Neural progenitor cell (in vitro differentiated cells): ENCODE measurements around the gene HIPK2. TPM values are rescaled to one million over a fixed set of nuclear protein-coding genes. Genes with fewer than 3 reads are reported as not detected.

Source experiments
- DNase-seq: peaks from one replicate; pipeline ENCODE4 v3.0.0-alpha.2; 2016; ENCODE audit warnings: low spot score
- H2AFZ ChIP-seq: fragments of 200-600 bp; sonication (generic); replicated peaks from 2 replicates; pipeline ENCODE4 v1.6.1; 2016; ENCODE audit warnings: antibody characterized with exemption
- H3F3A ChIP-seq: fragments of 200-600 bp; sonication (generic); 2 replicates; pipeline ENCODE4 v1.6.1; 2016; ENCODE audit warnings: antibody characterized with exemption, low read depth
- H3K27ac ChIP-seq: fragments of 200-600 bp; sonication (generic); 2 replicates; pipeline ENCODE4 v1.5.1; 2016; ENCODE audit warnings: mild to moderate bottlenecking
- H3K27me3 ChIP-seq: fragments of 200-600 bp; sonication (generic); 2 replicates; pipeline ENCODE4 v1.6.1; 2016; ENCODE audit warnings: mild to moderate bottlenecking, moderate library complexity
- H3K36me3 ChIP-seq: fragments of 200-600 bp; sonication (generic); 2 replicates; pipeline ENCODE4 v1.5.1; 2016
- H3K4me1 ChIP-seq: fragments of 200-600 bp; sonication (generic); 2 replicates; pipeline ENCODE4 v1.6.1; 2016; ENCODE audit warnings: mixed run types
- H3K4me2 ChIP-seq: fragments of 200-600 bp; sonication (generic); 2 replicates; pipeline ENCODE4 v1.6.1; 2016
- H3K4me3 ChIP-seq: fragments of 200-600 bp; sonication (generic); 2 replicates; pipeline ENCODE4 v1.5.1; 2016
- H3K79me2 ChIP-seq: fragments of 200-600 bp; sonication (generic); 2 replicates; pipeline ENCODE4 v1.6.1; 2016; ENCODE audit warnings: low read depth
- H3K9ac ChIP-seq: fragments of 200-600 bp; sonication (generic); 2 replicates; pipeline ENCODE4 v1.6.1; 2016
- H3K9me3 ChIP-seq: fragments of 200-600 bp; sonication (generic); 2 replicates; pipeline ENCODE4 v1.5.1; 2016; ENCODE audit warnings: low read depth
- H4K20me1 ChIP-seq: fragments of 200-600 bp; sonication (generic); 2 replicates; pipeline ENCODE4 v1.6.1; 2016; ENCODE audit warnings: low read depth
- H3K27ac Mint-ChIP-seq: 3 replicates; pipeline ENCODE4 v1.8.0; 2021; ENCODE audit warnings: mixed read lengths
- H3K27me3 Mint-ChIP-seq: 2 replicates; pipeline ENCODE4 v1.8.0; 2022; ENCODE audit warnings: low read depth, mild to moderate bottlenecking, inconsistent platforms, moderate library complexity, mixed read lengths; ENCODE audit not compliant: insufficient read depth
- H3K36me3 Mint-ChIP-seq: 3 replicates; pipeline ENCODE4 v1.8.0; 2021; ENCODE audit warnings: mixed read lengths
- H3K4me1 Mint-ChIP-seq: 3 replicates; pipeline ENCODE4 v1.8.0; 2021; ENCODE audit warnings: mixed read lengths
- H3K4me3 Mint-ChIP-seq: 3 replicates; pipeline ENCODE4 v1.8.0; 2021; ENCODE audit warnings: mild to moderate bottlenecking, moderate library complexity, mixed read lengths
- H3K9me3 Mint-ChIP-seq: 3 replicates; pipeline ENCODE4 v1.8.0; 2020; ENCODE audit warnings: mixed read lengths
- EZH2 ChIP-seq: fragments of 200-600 bp; sonication (generic); IDR thresholded peaks from 2 replicates; pipeline ENCODE4 v1.6.1; 2017; ENCODE audit warnings: antibody characterized with exemption, mild to moderate bottlenecking, moderate library complexity
- EZH2phosphoT487 ChIP-seq: fragments of 200-600 bp; sonication (generic); IDR thresholded peaks from 2 replicates; pipeline ENCODE4 v1.6.1; 2017; ENCODE audit warnings: antibody characterized with exemption
- total RNA-seq: library from RNA; depleted of rRNA; stranded (reverse); fragments of >200 nt; gene quantifications from 2 replicates; pipeline ENCODE4 v1.2.3, GENCODE V29; 2015; ENCODE audit warnings: low replicate concordance
- TF ChIP-seq, protein P1 (sequence below): fragments of 200-600 bp; sonication (generic); IDR thresholded peaks from 2 replicates; pipeline ENCODE4 v1.5.1; 2017; ENCODE audit warnings: antibody characterized with exemption, mild to moderate bottlenecking

Gene HIPK2
- total RNA-seq, 1 donor from 2014 or later: 12.8 TPM

GRCh38 chr7:139661043-139661440 lies 116.8 kb downstream of the HIPK2 start:
- no peak overlapping the region for H3K4me2 ChIP-seq
- DNase-seq: no peak
- TF ChIP-seq, protein P1, sequence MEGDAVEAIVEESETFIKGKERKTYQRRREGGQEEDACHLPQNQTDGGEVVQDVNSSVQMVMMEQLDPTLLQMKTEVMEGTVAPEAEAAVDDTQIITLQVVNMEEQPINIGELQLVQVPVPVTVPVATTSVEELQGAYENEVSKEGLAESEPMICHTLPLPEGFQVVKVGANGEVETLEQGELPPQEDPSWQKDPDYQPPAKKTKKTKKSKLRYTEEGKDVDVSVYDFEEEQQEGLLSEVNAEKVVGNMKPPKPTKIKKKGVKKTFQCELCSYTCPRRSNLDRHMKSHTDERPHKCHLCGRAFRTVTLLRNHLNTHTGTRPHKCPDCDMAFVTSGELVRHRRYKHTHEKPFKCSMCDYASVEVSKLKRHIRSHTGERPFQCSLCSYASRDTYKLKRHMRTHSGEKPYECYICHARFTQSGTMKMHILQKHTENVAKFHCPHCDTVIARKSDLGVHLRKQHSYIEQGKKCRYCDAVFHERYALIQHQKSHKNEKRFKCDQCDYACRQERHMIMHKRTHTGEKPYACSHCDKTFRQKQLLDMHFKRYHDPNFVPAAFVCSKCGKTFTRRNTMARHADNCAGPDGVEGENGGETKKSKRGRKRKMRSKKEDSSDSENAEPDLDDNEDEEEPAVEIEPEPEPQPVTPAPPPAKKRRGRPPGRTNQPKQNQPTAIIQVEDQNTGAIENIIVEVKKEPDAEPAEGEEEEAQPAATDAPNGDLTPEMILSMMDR: no peak
- TF ChIP-seq EZH2phosphoT487: no peak
- no peak for TF ChIP-seq EZH2
- Mint-ChIP-seq H3K9me3 (no peaks in the 10 kb centered on the region), H3K36me3 (peaks cover 2% of the 10 kb centered on the region), H3K27ac (no peak overlapping the region), H3K4me3 (no peak overlapping the region), H3K4me1 (peaks cover 67% of the 10 kb centered on the region), H3K27me3 (peaks cover 2% of the 10 kb centered on the region)
- H3K27me3 ChIP-seq: no peaks in the 10 kb centered on the region
- no peak overlapping the region for H3K4me3 ChIP-seq
- no peak overlapping the region for H2AFZ ChIP-seq
- H3K4me1 ChIP-seq: peaks cover 24% of the 10 kb centered on the region
- H3K79me2 ChIP-seq: no peaks in the 10 kb centered on the region
- H3K27ac ChIP-seq: no peak overlapping the region
- no peaks in the 10 kb centered on the region for H3K36me3 ChIP-seq
- H3K9ac ChIP-seq: no peak overlapping the region
- peaks cover 15% of the 10 kb centered on the region for H3F3A ChIP-seq
- H4K20me1 ChIP-seq: peaks cover 47% of the 10 kb centered on the region
- H3K9me3 ChIP-seq: no peaks in the 10 kb centered on the region

- Mint-ChIP-seq H3K4me3 (no peak overlapping the region), H3K27ac (no peak overlapping the region), H3K27me3 (peaks cover 2% of the 10 kb centered on the region), H3K4me1 (peaks cover 68% of the 10 kb centered on the region), H3K36me3 (peaks cover 2% of the 10 kb centered on the region), H3K9me3 (no peaks in the 10 kb centered on the region)
- Histone ChIP-seq H2AFZ (no peak overlapping the region), H3K4me3 (no peak overlapping the region), H3F3A (peaks cover 15% of the 10 kb centered on the region), H3K36me3 (no peaks in the 10 kb centered on the region), H3K9ac (no peak overlapping the region), H3K4me1 (peaks cover 24% of the 10 kb centered on the region), H4K20me1 (peaks cover 47% of the 10 kb centered on the region), H3K79me2 (no peaks in the 10 kb centered on the region), H3K4me2 (no peak overlapping the region), H3K27ac (no peak overlapping the region), H3K9me3 (no peaks in the 10 kb centered on the region), H3K27me3 (no peaks in the 10 kb centered on the region)
- TF ChIP-seq EZH2 (no peak), EZH2phosphoT487 (no peak)
- TF ChIP-seq, protein P1: no peak
- DNase-seq: peak; percentile 33
Observed at GRCh38 chr7:139660317-139661042, 117.3 kb downstream of the HIPK2 start.

DNA sequence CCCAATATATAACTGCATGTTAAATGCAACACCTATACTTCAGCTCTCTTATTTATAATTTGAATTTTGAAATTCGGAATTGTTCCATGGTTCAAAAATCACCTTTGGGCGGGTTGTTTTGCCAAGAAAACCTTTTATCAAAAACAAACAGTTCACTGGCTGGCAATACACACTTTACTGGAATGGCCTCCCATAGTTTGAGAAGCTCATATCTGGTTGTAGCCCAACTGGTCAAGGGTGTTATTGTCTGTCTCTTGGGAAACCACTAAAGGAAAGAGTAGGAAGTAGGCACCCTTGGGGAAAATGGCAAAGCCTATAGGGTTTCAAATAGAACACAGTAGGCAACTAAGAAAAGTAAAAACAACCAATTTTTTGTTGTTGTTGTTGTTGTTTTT lies 117.9 kb downstream of the HIPK2 start:
- H3K79me2 ChIP-seq: no peaks in the 10 kb centered on the region
- no peak overlapping the region for H3K27ac ChIP-seq
- H2AFZ ChIP-seq: no peak overlapping the region
- no peaks in the 10 kb centered on the region for H3K36me3 ChIP-seq
- no peak overlapping the region for H3K4me2 ChIP-seq
- H3K9me3 ChIP-seq: no peaks in the 10 kb centered on the region
- peaks cover 15% of the 10 kb centered on the region for H3F3A ChIP-seq
- Mint-ChIP-seq H3K27me3 (peaks cover 2% of the 10 kb centered on the region), H3K4me3 (no peak overlapping the region), H3K4me1 (peaks cover 71% of the 10 kb centered on the region), H3K36me3 (peaks cover 2% of the 10 kb centered on the region), H3K9me3 (no peaks in the 10 kb centered on the region), H3K27ac (no peak overlapping the region)
- no peaks in the 10 kb centered on the region for H3K27me3 ChIP-seq
- no peak overlapping the region for H3K4me3 ChIP-seq
- H3K4me1 ChIP-seq: peaks cover 27% of the 10 kb centered on the region
- DNase-seq: no peak
- no peak overlapping the region for H3K9ac ChIP-seq
- H4K20me1 ChIP-seq: peaks cover 48% of the 10 kb centered on the region
- TF ChIP-seq EZH2phosphoT487 (no peak), EZH2 (no peak)
- TF ChIP-seq, protein P1: no peak
